ENCODE measurements around the gene RAB13.

RAB13 gene

GRCh38 chr1:153932156-153933131 is 53.7 kb downstream of the RAB13 start:
- DNase-seq = no peak

All from activated CD4-positive, alpha-beta T cell treated with anti-CD3 and anti-CD28 coated beads, Interleukin-2, Interleukin-6, amounts not matched to agents 100 ng/mL and 50 ng/mL, durations not matched to agents 16 hours and 8 hours (primary cell).